Hematopoietic multipotent progenitor cell treated with erythropoietin and hydrocortisone succinate and interleukin-3 and kit ligand, for 17 days (in vitro differentiated cells): ENCODE data around the gene HDAC1.
A peak's percentile ranks its signal among the peaks of the same experiment; 100 is the strongest.

Experiments
- DNase-seq: peaks from one replicate; pipeline ENCODE4 v3.0.0-alpha.2; 2015; ENCODE audit warnings: low spot score

HDAC1 gene

DNA sequence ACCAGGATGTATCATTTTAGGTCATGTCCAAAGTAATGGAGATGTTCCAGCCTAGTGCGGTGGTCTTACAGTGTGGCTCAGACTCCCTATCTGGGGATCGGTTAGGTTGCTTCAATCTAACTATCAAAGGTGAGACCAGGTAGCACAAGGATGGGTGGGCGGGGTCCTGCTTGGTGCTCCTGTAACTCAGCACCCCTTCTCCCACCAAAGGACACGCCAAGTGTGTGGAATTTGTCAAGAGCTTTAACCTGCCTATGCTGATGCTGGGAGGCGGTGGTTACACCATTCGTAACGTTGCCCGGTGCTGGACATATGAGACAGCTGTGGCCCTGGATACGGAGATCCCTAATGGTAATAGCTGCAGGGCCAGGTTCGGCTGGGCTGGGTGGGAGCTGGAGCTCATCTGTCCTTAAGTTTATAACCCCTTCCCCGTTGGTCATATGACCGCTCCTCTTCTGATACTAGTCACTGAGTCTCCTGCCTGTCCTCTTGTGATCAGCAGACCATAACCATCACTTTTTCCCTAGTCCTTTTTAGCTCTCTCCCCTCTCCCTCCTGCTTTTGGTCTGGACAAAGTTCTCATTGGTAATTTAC is 38.8 kb downstream of the HDAC1 start:
- no peak for DNase-seq

DNA sequence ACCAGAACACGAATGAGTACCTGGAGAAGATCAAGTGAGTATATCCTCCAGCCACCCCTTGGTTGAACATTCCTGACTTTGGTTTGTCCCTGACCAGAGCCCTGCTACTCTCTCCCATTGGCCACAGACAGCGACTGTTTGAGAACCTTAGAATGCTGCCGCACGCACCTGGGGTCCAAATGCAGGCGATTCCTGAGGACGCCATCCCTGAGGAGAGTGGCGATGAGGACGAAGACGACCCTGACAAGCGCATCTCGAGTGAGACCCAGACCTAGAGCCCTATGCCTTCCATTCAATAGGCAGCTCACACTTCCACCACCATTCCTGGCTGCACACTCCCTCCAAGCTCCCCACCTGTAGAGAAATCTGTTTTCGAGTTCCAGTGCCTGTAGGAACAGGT is 39.7 kb downstream of the HDAC1 start:
- no peak for DNase-seq

DNA sequence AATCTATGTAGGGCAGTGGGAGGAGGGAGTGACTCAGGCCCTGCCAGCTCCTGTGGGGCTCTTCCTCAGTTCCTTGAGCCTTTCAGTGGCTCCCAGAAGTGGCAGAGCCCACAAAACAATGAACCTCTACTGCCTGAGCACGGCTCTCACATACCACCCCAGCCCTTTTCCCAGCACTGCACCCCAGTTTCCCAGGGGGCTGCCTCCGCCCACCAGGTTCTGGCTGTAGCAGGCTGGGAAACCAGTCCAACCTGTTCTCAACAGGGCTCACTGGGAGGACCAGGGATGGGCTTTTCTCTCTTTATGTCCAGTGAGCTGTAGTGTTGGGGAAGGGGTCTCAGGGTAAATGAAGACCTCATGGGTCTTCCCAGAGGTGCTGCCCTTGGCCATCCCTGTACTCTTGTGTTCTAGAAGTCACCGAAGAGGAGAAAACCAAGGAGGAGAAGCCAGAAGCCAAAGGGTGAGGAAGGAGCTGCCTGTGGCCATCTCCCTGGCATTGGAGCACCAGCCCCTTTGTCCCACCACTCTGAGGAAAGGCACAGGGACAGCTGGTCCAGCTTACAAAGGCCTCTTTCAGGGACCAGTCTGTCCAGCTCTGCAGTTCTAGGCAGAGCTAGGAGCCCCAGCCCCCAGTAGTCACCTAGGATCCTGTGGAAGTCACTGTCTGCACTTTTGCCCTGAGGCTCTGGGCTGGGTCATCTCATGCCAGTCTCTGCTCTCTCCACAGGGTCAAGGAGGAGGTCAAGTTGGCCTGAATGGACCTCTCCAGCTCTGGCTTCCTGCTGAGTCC is 40.6 kb downstream of the HDAC1 start:
- no peak for DNase-seq

DNA sequence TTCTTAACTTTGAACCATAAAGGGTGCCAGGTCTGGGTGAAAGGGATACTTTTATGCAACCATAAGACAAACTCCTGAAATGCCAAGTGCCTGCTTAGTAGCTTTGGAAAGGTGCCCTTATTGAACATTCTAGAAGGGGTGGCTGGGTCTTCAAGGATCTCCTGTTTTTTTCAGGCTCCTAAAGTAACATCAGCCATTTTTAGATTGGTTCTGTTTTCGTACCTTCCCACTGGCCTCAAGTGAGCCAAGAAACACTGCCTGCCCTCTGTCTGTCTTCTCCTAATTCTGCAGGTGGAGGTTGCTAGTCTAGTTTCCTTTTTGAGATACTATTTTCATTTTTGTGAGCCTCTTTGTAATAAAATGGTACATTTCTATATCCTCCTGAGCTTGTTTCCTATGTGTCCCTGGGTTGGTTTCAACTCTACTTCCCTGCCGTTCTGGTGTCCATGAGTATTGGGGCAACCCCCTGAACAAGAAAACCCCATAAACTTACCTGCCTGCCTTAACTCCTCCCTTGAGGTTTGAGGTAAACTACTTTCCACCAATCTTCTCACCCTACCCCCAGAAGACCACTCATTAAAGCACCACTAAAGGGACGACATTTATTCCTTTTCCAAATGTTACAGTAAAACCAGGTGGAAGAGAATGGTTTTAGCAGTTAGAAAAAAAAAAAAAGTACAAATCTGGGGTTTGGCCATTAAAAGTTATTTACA is 41.5 kb downstream of the HDAC1 start:
- DNase-seq: no peak

DNA sequence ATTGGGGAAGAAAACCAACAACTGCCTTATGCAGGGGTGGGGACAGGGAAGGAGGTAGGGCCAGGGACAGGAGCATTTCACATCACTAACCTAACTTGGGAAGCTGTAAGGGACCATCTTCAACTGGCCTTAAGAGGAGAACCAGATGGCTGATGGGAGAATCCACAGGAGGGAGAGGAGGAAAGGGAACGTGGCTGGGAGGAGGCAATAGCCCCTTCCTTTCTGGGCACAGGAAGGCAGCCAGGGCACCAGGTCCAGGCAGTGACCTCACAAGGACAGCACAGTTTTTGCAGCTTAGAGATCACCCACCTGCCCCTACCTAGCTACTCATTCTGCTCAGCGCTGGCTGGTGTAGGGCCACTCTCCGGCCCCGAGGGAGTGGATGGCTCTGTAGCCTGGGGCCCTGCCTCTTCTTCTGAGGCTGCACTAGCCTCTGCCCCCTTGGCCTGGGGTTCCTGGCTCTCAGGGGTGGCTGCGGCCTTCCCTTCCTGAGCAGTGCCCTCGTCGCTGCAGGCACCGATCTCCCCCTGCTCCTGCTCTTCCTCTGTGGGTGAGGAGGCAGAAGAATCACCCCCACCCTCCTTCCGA is 42.5 kb downstream of the HDAC1 start:
- DNase-seq: no peak

DNA sequence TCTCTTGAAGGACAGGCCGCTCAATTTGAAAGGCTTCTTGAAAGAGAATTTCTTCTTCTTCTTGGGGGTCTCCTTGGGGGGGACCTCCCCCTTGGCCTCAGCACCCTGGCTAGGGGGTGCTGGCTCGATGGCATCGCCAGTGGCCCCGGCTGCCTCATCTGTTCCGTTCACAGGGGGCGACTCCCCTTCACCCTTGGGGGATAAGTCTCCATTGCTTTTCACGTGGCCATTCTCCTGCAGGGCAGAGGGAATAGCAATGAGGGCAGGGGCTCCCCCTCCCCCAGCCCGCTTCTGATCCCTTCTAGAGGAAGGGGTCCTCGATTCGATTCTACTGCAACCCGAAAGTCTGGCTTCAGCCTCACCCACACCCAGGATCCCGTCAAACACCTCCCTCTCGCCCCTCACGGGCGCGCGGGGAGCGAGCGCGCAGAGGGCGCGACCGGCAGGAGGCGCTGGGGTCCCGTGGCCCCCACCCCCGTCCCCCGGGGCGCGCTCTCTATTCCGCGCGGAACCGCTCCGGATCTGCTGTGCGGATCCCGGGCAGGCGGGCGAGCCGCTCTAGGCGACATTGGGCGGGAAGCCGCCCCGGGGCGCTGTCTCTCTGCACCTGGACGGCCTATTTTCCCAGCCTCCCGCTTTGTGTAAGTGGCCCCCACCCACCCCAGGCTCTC is 43.1 kb downstream of the HDAC1 start:
- DNase-seq: no peak

DNA sequence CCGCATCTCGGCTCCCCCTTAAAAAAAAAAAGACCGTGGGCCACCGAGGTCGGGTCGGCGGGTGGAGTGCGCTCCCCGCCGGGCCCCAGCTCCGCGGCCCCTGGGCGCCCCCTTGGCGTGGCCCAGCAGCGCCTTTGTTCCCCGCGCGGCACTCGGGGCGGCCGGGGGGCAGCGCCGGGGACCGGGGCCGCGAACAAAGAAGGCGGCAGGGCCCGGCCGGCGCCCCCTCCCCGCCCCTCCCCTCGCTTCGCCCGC is 43.6 kb downstream of the HDAC1 start:
- no peak for DNase-seq

DNA sequence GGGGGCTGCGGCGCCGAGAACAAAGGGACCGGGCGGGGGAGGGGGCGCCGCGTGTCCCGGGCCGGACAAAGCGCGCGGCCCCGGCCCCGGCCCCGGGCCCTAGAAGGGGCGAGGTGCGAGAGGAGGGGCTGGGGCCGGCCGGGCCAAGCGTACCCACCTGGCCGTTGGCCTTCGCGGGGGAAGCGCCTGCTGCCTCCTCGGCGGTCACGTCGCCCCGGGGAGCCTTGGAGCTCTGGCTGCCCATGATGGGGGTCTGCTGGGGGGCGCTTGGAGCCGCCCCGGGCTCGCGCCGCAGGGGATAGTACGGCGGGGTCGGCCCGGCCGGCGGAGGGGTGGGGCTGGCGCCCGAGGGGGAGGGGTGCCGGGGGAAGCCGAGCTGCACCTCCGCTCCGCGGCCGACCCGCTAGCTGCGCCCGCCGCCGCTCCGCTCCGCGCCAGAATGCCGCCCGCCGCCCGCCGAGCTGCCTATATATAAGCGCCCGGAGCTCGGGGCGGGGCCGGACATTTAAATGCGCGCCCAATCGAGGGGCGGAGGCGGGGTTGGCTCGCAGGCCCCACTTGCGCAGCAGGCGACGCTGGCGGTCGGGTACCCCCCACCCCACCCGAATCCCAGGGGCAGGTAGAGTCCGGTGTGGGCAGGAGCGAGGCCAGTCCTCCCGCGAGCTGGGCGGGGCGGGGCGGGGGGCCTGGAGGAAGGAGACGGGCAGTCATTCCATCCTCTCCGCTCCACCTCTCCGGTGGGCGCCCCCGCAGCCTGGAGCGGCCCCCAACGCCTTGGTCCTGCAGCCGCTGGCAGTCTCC is 44.1 kb downstream of the HDAC1 start, which contains the start of gene MARCKSL1:
Gene MARCKSL1, minus strand, starts transcription at position 444 of the 801 bp plus-strand sequence. Its CDS starts 200 bp downstream, at position 244.
- peak; percentile 42 for DNase-seq

DNA sequence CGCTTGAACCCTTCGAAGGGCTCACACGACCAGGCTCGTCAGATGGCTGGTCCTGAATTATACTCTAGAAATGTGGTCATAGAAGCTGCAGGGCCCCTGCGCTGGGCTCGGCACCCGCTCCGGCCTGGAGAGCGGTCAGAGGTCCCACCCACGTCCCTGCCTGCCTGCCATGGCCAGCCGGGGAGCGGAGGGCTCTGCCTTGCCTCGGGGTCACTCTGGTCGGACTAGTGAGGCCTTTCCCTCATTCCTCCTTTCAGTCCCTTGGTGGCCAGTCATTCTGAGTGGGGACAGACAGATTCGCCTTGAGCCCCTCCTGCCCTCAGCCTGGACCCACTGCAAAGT is 44.7 kb downstream of the HDAC1 start:
- DNase-seq: no peak

DNA sequence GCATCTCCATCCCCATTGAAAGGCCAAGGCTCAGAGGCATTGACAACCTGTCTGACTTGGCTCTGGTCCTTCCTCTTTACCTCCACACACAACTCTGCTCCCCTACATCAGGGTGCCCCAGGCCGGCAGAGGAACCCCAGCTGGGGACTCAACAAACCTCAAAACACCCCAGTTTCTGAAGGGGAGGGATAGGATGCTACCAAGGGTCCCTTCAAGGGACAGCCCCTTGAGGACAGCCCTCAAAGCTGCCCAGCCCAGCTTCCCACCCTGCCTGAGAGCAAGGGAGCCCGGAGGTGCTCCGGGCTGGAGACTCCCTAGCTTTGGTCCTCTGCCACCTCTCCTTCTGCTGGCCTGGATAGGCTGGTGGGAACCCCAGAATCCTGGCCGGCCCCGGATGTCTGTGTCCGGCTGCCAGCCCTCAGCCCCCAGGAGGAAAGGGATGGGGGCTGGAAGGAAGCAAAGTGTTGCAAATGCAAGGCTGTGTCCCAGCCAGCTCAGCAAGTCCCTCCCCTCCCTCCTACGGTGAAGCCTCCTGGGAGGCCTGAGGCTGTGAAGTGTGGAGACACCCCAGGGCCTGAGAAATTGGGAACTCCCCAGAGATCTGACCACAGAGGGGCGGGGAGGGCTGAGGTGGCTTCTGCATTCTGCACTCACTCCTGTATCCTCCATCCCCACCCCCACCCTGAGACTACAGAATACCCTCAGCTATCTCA is 45.2 kb downstream of the HDAC1 start:
- no peak for DNase-seq

DNA sequence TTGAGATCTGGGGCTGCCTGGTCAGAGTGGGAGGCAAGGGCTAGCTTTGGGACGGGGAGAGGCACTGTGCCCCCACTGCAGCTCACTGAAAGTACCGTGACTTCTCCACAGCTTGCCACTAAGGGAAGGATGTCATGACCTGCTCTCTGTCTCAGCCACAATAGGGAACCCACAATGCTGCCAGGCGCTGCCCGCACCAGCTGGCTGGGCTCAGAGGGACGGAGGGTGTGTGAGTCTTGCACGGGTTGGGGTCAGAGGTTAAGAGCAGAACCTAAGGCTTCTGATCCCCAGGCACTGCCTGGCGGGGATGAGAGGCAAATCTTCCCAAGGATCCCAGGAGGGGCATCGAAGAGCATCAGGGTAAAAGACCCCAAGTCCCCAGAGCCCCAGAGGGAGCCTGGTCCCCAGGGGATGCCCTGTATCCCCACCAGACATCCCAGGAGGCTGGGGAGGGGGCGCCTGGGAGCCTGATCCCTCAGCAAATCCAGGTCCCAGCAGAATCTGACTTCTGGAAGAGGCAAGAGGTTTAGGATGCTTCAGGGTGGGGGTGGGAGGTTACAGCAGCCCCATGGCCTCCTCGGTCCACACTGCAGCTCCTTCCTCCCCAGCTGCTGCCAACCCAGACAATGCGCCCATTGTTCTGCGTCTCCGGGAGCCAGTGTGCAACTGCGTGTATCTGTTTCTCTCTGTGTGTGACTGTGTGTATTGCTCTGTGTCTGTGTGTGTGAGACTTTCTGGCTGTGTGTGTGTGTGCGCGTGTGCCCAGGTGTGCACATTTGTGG is 46.2 kb downstream of the HDAC1 start:
- no peak for DNase-seq

DNA sequence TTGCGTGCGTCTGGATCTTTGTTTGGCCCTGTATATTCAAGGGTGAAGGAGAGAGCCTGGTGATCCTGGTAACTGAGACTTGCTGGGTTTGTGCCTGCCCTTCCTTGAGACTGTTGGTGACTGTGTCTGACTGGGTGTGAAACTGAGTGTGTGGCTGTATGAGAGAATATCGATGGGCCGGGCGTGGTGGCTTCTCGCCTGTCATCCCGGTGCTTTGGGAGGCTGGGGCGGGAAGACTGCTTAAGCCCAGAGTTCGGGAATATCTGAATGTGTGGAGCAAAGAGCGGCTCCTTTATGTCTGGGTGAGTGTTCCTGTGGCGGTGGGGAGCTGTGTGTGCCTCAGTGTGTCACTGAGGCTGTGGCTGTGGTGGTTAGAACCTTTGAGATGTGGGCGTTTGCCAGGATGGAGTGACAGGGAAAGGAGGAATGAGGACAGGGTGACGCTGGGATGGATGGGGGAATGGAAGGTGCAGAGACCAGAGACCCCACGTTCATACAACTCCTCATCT is 46.8 kb downstream of the HDAC1 start:
- DNase-seq: no peak

DNA sequence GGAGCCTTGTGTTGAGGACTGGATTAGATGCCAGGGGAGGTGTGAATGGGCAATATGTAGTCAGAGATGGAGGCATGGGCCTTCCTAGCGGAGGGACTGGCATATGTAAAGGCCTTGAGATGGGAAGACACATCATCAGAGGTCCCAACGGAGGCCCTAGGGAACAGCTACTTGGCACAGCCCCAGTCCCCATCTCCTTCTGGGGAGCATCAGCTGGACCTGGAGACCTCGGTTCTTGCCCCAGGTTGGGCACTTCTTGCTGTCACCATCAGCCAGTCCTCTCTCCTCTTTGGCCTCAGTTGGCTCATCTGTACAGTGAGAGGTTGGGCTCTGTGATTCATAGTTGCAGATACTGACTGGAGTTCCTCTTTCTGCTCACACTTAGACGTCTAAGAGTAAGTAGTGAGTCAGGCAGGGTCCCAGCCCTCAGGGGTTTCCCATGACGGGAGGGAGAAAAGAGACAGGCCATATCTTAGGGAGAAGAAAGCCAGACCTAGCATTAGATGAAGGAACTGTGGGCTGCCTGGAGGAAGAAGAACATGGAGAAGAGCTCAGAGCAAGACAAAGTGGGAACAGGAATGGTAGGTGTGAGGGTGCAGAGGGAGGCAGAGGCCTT is 47.6 kb downstream of the HDAC1 start:
- DNase-seq: no peak

DNA sequence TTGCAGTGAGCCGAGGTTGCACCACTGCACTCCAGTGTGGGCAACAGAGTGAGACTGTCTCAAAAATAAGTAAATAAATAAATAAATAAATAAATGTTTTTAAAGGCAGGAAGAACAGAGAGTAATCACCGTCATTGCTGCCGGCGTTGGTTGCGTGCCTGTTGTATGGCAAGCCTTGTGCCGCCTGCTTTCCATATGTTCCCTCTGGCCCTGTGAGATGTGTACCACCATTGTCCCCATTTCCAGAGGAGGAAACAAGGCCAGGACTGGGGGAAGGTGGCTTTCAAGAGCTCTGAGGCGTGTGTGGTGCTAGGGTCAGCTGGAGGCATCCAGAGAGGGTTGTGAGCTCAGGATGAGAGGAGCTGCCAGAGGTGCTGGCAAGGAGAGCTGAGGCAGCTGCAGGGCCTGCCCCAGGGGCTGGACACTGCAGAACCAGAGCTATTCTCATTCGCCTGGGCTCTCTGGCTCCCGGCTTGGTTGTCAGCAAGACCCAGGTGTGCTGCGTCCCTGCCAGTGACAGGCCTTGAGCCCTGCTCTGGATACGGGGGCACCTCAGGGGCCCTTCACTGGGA is 49.4 kb downstream of the HDAC1 start:
- DNase-seq: no peak

DNA sequence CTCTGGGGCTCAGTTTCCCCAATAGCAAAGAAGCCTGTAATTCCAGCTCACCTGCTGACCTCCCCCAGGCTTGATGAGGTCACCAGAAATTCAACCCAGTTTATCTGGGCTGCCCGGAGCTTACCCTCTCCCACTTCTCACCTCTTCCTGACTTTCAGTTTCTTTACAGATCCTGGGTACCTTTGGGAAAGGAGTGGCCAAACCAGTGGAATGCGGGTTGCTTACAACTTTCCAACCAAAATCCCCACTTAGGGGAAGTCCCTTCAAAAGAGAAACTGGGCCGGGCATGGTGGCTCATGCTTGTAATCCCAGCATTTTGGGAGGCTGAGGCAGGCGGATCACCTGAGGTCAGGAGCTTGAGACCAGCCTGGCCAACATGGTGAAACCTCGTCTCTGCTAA is 50.1 kb downstream of the HDAC1 start:
- no peak for DNase-seq

DNA sequence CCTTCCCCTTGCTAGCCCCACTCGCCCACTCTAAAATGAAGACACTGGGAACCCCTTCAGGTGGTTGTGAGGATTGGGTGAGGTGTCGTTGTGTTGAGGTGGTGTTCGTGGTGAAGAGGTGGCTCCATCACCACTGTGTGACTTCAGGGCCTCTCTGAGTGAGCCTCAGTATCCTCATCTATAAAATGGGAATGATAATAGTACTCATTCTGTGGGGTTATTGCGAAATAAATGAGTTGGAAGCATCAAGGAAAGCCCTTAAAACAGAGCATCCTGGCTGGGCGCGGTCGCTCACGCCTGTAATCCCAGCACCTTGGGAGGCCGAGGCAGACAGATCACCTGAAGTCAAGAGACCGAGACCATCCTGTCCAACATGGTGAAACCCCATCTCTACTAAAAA is 50.8 kb downstream of the HDAC1 start:
- DNase-seq: no peak

DNA sequence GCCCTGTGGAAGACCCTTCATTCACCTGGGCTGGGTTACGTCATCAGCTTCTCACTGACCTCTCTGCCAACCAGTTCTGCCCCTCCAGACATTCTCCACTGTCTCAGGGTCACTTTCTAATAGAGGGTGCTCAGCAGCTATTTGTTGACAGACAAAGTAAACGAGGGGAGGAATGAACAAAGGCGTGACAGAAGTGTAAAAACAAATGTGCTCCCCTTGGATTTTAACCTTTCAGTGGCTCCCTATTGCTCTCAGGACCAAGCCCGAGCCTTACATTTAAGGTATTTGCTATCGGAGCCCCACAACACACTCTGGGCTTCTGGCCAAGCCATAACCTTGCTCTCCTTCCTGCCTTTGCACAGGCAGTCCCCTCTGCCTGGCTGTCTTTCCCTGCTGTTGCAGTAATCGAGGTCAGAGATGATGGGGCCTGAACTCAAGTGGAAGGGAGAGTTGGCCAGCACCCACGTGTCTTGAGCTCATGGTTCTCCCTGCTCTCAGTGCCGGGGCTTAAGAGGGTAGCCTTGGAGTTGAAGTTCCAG is 53.5 kb downstream of the HDAC1 start:
- no peak for DNase-seq

DNA sequence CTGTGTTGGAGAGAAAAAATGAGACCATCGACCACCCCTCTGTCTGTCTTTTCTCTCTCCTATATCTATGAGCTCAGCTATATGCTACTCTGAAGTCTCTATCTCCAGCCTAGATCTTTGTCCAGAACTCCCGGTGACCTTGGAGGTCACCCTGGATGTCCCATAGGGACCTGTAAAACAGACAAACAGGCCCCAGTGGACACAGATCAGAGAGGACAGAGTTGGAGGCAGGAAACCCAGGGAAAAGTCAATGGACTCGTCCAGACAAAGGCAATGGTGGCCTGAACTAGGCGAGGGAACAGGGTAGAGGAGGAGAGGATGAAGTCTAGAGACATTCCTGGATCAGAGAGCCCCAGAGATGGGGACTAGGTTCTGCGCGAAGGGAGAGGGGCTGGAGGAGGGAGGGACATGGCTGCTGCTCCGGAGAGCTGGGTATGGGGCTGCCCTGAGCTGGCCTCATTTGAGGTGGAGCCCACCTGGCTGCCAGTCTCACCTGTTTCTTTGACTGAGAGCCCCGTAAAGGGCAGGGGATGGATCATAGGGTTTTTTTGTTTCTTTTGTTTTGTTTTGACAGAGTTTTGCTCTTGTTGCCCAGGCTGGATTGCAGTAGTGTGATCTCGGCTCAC is 54.8 kb downstream of the HDAC1 start:
- no peak for DNase-seq
